Brain microvascular endothelial cell (primary cell): ENCODE measurements around the gene ERI3.

ENCODE experiments used
- DNase-seq: peaks from one replicate; pipeline ENCODE4 v3.0.0-alpha.2; 2020
- H3K27ac ChIP-seq: fragments of 250-450 bp; sonication (Bioruptor Pico); 2 replicates; pipeline ENCODE4 v1.5.1; 2020; ENCODE audit warnings: mild to moderate bottlenecking, moderate library complexity
- H3K27me3 ChIP-seq: fragments of 250-450 bp; sonication (Bioruptor Pico); replicated peaks from 2 replicates; pipeline ENCODE4 v1.5.1; 2020; ENCODE audit warnings: mild to moderate bottlenecking
- H3K36me3 ChIP-seq: fragments of 250-450 bp; sonication (Bioruptor Pico); replicated peaks from 2 replicates; pipeline ENCODE4 v1.5.1; 2020; ENCODE audit warnings: mild to moderate bottlenecking
- H3K4me3 ChIP-seq: 2 replicates; pipeline ENCODE4 v1.5.1; 2011; ENCODE audit warnings: low read depth, mild to moderate bottlenecking, control low read depth, low read length, moderate library complexity
- CTCF ChIP-seq: IDR thresholded peaks from 2 replicates; pipeline ENCODE4 v1.5.1; 2011; ENCODE audit warnings: low read depth, mild to moderate bottlenecking, moderate library complexity, low read length, control low read depth, inconsistent platforms; ENCODE audit errors: missing control alignments
- in situ Hi-C: cut with HindIII; loops from 2 replicates; pipeline ENCODE4 v1.10.0; 2017; ENCODE audit warnings: low sequenced_read_pairs, low pct_ligation_motif_present

ERI3 gene

GRCh38 chr1:44288883-44289282 lies 66.2 kb downstream of the ERI3 start:
- Histone ChIP-seq H3K27ac (no peak overlapping the region), H3K36me3 (peaks cover 10% of the 10 kb centered on the region), H3K27me3 (no peaks in the 10 kb centered on the region), H3K4me3 (no peak overlapping the region)
- no peak for DNase-seq
- in situ Hi-C loops, result no loop called here
- no peak for TF ChIP-seq CTCF

- Histone ChIP-seq H3K36me3 (peaks cover 18% of the 10 kb centered on the region), H3K27me3 (no peaks in the 10 kb centered on the region), H3K4me3 (no peak overlapping the region), H3K27ac (no peak overlapping the region)
- TF ChIP-seq CTCF, result no peak
- DNase-seq, result no peak
- in situ Hi-C loops, result no loop called here
These were observed 70.9 kb downstream of the ERI3 start for GRCh38 chr1:44284184-44284583.

GRCh38 chr1:44283524-44284173 lies 71.4 kb downstream of the ERI3 start:
- Histone ChIP-seq H3K27ac (no peak overlapping the region), H3K27me3 (no peaks in the 10 kb centered on the region), H3K36me3 (peaks cover 18% of the 10 kb centered on the region), H3K4me3 (no peak overlapping the region)
- in situ Hi-C loops, result no loop called here
- no peak for TF ChIP-seq CTCF
- DNase-seq, result no peak

- in situ Hi-C loops, result no loop called here
- H3K27ac ChIP-seq, result no peak overlapping the region
- H3K4me3 ChIP-seq, result no peak overlapping the region
- peaks cover 18% of the 10 kb centered on the region for H3K36me3 ChIP-seq
- no peaks in the 10 kb centered on the region for H3K27me3 ChIP-seq
- TF ChIP-seq CTCF, result no peak
- no peak for DNase-seq
These were observed 72.2 kb downstream of the ERI3 start for GRCh38 chr1:44282704-44283426.

- Histone ChIP-seq H3K4me3 (no peak overlapping the region), H3K27ac (no peak overlapping the region), H3K27me3 (no peaks in the 10 kb centered on the region), H3K36me3 (peaks cover 18% of the 10 kb centered on the region)
- in situ Hi-C loops, result no loop called here
- DNase-seq, result no peak
- TF ChIP-seq CTCF, result no peak
These were observed 72.9 kb downstream of the ERI3 start for GRCh38 chr1:44281962-44282703.
